NCI-H345 treated with DMSO at 0.1 percent for 48 hours (cell line): ENCODE results near the gene DDX1.

ENCODE experiments used
- DNase-seq: peaks from one replicate; lab custom pipeline; 2025; ENCODE audit not compliant: unreplicated experiment; lab: John Stamatoyannopoulos, UW

The DDX1 gene

DNA sequence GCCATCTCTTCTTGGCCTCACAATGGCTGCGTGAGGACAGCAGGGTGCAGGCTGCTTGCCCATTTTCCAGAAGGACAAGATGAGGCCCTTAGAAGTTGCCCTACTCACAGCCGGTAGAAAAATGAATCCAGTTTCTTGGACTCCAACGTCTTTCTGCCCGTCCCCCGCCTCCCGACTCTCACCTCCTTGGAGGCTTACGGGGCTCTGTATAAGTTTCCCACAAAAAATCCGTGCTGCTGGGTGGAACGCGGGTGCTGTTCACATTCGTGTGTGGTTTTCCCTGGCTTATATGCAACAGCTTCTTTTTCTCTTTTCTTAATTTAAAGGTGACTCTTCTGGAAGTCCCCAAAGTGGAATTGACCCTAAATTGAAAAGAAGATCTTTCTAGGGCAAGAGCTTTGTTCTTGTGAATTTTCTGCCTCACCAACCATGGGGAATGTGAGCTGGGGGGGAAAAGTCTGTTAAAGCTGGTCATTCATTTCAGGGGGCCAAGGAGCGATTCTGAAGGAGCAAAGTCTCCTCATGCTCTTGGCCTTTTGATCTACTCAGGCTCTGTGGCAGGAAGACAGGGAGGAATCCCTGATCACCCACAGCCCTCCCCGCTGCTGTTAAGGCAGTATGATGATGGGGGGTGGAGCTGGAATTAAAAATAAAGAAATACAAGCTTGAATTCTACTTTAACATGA is 51.3 kb downstream of the DDX1 start:
- DNase-seq, result no peak

DNA sequence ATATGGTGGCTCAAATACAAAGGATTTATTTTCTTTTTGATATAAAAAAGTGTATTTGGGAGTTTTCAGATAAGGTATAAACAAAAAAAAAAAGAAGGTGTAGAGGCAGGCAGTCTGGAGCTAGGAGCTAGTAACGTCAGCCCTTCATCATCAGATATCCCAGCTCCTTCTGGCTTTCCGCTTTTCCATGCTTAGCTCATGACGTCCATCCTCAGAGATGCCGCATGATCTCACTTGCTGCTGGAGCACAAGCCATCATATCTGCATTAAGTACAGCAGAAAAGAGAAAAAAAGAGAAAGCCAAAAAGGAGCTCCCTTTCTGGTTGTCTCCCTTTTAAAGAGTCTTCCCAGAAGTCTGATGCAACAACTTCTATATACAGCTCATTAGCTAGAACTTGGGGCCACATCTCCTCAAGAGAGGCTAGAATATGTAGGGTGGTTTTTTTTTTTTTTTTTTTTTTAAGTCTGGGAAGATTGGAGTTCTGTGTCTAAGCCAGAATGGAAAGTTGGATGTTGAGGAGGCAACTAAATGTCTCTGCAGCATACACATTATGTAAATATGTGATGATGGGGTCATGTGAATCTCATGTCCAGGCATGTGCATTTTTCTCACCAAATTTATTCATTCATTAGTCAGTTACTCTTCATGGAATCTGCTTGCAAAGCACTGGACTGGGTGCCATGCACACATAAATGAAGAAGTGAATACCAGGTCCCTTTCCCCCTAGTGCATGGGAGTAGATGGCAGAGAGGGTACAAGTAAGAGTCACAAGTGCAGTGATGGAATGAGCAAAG is 52.3 kb downstream of the DDX1 start:
- DNase-seq, result no peak

DNA sequence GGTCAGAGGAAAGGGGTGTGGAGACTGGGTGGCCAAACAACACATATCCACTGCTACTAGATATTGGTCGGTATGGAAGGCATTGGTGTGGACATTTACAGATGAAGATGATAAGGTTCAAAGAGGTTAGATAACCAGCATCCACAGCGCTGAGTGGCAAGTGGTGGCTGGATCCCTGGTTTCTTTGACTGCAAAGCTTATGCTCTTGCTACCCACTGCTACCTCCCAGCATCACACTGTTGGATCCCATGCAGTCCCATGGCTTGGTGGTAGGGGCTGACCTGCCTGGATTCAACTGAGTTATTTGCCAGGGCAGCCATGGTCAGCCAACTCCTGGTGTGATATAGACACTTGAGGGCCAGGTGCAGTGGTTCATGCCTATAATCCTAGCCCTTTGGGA is 53.6 kb downstream of the DDX1 start:
- DNase-seq, result no peak

DNA sequence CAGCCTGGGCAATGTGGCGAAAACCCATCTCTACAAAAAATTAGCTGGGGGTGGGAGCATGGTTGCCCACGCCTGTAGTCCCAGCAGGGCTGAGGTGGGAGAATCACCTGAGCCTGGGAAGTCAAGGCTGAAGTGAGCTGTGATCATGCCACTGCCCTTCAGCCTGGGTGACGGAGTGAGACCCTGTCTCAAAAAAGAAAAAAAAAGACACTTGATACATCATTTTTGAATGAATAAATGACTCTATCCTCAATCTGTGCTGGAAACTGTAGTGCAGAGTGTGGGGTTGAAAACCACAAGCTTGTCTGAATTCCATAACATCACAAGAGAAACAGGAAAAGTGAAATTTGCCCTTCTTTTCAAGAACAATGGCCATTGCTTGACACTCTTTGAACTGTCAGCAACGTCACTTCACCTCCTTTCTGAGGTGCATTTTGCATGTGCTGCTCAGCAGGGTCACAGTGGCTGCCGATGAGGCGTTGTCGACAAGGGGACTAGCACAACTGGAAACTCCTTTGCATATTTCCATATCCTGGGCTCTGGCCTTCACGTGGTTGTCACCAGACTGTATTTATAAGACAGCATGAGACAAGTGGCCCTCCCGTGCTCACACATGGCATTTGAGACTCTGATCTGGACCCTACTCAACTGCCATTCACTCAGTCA is 54.2 kb downstream of the DDX1 start:
- DNase-seq, result no peak

DNA sequence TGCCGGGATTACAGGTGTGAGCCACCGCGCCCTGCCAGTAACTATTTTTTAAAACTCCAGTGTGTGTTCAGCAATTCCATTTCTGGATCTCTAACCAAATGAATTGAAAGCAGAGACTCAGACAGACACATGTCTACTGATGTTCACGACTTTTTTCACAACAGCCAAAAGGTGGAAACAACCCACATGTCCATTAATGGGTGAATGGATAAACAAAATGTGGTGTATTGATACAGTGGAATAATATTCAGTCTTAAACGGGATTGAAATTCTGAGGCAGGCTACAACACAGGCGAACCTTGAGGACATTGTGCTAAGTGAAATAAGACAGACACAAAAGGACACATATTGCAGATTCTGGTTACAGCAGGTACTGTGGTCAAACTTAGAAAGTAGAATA is 55.0 kb downstream of the DDX1 start:
- DNase-seq, result no peak

DNA sequence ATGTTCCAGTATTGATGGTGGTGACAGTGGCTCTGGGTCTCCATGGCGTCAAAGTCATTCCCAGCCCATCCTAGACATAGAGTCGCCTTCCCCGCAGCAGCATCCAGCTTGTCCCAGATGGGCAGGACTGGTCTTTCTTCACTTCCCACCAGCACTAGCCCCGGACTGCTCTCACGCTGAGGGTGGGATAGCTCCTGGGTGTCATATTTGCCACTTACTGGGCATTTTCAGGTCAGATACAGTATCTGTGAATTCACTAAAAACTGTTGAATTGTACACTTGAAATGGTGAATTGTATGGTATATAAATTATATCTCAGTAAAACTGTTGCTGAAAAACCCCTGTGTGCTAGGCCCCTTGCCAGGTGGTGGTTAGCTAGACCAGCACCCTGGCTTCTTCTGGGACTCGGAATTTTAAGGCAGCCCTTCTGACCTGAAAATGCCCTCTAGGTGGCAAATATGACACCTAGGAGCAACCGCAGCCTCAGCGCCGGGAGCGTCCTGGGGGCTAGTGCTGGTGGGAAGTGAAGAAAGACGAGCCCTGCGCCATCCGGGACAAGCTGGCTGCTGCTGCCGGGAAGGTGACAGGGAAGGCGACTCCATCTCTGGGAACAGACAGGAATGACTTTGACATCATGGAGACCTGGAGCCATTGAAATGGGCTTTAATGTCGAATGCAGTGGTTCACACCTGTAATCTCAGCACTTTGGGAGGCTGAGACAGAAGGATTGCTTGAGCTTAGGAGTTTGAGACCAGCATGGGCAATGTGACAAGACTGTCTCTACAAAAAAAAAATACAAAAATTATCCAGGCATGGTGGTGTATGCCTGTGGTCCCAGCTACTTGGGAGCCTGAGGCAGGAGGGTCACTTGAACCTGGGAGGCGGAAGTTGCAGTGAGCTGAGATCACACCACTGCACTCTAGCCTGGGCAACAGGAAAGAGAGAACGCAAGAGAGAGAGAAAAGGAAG is 56.2 kb downstream of the DDX1 start:
- DNase-seq, result no peak

DNA sequence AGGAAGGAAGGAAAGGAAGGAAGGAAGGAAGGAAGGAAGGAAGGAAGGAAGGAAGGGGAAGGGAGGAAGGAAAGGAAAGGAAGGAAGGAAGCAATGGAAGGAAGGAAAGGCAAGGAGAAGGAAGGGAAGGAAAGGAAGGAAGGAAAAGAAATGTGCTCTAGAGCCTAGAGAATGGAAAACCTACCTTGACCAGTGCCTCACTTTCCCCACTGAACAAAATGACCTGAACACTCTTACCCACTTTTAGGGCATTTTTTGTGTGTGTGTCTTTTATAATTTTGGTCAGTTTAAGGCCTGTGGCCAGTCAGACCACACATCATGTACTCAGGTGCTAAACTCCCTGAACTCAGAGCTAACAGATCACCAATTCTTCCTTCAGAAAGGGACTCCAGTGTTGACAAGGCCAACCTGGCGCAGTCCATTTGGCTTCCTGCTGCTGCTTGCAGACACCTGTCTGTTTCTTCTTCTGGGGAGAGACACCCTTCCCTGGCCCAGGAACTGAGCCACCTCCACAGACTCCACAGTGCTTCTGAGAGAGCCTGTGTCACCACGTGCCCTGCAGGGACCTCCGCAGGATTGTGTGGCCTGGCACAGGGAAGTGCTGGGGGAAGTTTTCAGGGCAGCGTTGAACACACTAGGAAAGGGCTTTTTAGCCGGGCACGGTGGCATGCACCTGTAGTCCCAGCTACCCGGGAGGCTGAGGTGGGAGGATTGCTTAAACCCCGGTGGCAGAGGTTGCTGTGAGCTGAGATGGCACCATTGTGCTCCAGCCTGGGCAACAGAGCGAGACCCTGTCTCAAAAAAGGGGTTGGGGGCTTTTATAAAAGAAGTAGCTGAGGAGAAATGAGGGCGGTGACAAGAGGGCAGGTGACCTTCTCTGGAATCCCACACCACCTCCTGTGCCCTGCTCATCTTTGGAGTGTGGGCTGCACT is 57.2 kb downstream of the DDX1 start:
- DNase-seq, result no peak

DNA sequence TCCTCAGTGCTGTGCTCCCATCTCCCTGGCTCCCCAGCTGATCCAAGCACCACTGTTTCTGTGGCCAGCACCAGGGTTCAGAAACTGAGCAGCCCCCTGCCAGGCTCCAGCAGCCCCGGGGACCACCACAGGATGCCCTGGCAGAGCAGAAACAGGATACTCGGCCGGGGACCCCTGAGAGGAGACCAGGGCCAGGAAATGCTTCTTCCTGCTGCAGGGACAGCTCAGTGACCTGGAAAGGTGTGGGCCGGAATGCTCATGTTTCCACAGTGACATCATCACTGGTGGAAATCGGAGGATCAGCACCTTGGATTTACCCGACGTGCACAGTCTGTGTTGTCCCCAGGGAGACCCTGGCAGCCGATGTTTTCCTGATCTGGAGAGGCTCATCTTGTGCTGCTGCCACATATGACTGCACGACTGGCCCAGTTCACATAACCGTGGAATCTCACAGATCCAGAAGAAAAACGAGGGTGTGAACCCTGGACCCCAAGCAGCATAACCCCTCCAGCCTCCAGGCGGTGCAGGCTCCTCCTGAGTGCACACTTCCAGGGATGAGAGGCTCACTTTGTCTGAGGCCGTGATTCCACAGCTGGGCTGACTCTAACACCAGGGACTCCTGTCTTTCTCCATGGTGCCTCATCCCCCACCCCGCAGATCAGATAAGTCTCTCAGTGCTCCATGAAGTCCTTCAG is 58.0 kb downstream of the DDX1 start:
- DNase-seq, result no peak

DNA sequence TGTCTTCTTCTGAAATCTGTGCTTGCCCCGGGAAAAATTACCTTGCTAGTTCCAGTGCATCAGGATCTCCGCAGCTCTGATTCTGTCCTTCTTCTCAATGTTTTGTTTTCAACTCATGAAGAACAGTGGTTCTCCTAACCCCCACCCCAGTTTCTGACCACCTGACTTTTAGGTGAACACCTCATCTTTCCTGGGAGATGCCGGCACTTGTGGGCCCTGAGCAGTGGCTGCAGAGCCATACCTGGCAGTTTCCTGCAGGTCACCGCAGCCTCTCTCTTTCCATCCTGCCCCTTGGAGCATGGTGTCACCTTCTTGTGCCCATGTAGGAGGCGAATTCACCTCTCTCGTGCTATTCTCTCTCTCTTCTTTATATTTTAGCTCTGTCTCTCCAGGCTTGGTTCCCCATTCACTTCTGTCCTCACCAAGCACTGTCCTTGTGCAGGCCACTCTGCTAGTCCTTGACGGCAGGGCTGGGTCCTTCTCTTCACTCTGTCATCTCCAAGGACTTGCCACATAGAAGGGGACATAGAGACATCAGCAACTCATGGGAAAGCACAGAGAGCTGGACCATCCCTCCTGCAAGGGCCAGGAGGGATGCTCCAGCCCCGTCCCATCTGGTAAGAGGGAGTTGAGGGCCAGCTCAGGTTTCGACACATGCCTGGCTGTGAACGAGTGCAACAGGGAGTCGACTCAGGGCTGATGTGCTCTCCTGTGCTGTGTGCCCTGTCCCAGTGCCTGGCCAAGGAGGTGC is 59.1 kb downstream of the DDX1 start:
- DNase-seq, result no peak

DNA sequence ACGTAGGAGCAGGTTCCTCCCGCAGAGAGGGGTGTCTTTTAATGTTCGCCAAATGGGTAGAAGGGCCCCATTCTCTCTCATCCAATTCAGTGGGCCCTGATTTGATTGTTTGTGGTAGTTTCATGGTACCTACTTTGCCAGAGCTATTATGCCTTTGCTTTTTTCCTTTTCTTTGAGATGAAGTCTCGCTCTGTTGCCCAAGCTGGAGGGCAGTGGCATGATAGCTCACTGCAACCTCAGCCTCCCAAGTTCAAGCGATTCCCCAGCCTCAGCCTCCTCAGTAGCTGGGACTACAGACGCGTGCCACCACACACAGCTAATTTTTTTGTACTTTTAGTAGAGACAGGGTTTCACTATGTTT is 59.7 kb downstream of the DDX1 start:
- DNase-seq, result no peak

DNA sequence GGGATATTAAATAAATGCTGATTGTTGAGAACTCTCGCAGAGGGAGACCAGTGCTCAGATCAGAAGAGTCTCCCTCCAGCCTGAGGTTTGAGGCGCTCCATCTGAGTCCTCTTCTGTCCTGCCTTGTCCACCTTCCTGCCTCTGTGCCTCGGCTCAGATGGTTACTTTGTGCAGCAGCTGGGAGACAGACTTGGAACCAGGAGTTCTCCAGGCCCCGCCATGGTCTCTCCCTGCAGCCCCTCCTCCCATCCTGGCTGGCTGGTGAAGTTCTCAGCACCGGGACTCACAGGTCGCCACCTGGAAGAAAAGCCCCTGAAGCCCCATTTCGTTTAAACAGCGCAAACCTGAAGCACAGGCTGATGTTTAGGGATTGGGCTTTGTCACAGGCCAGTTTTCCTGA is 60.6 kb downstream of the DDX1 start:
- DNase-seq, result no peak

DNA sequence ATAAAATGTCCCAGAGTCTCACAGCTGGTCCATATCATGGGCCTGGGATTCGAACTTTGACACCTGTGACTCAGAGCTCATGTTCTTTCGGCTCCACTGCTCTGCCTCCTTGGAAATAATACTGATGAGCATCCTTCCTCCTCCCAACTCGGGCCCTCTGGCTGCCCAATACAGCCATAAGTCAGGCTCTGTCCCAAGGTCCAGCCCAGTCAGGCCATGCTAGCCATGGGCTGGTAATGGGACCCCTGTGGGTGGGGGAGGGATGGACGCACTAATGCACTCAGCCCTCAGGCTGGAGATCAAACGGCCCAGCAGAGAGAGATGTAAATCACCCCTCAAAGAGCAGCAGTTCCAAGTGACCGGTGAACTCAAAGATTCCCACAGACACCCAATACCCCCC is 61.1 kb downstream of the DDX1 start:
- DNase-seq, result no peak

DNA sequence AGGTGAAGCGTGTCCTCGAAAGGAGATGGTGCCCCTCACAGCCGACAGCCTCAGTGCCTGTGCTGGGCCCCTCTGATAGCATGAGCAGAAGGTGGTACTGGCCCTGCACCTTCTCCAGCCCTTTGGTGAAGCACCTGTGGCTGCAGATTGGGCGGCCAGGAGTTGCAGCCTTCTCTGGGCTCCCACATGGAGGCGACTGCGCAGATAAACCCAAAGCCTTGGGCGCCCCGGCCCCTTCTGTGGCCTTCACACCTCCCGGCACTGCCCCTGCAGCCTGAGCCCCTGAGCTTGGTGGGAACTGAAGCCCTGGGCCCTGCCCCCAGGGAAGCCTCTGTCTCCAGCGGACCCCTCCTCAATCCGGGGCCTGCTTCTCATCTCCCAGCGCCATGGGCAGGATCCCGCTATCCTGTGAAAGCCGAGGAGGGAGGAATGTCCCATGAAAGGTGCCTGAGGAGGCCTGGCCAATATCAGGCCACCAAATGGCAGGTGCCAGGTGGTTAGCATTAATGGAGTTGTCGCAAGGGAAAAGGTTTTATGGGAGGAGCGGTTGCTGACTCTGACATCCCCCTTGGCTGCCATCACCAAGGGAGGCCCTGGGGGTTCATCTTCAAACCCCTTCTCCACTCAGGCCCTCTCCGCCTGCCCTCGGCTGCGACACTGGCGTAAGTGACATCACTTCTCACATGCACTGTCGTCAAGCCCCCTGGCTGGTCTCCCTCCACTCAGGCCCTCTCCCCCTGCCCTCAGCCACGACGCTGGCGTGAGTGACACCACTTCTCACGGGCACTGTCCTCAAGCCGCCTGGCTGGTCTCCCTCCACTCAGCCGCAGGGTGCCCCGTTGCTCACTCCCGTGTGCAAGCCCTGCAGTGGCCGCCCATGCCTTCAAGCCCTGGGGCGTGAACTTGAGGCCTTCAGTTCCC is 62.4 kb downstream of the DDX1 start:
- no peak for DNase-seq

DNA sequence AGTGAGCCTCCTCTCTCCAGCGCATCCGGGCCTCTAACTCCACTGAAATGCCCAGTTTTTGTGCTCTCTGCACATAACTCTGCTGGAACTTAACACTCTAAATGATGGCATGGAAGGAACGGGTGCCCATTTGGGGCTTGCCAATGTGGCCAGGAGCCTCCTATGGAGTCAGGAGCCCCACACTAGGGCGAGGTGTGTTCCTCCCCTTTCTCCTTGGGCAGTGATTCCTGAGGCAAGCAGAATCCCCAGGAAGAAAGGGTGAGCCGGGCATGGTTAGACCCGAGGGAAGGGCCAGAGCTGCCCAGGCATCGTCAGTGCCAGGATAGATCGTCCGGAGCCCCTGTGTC is 63.0 kb downstream of the DDX1 start:
- no peak for DNase-seq

DNA sequence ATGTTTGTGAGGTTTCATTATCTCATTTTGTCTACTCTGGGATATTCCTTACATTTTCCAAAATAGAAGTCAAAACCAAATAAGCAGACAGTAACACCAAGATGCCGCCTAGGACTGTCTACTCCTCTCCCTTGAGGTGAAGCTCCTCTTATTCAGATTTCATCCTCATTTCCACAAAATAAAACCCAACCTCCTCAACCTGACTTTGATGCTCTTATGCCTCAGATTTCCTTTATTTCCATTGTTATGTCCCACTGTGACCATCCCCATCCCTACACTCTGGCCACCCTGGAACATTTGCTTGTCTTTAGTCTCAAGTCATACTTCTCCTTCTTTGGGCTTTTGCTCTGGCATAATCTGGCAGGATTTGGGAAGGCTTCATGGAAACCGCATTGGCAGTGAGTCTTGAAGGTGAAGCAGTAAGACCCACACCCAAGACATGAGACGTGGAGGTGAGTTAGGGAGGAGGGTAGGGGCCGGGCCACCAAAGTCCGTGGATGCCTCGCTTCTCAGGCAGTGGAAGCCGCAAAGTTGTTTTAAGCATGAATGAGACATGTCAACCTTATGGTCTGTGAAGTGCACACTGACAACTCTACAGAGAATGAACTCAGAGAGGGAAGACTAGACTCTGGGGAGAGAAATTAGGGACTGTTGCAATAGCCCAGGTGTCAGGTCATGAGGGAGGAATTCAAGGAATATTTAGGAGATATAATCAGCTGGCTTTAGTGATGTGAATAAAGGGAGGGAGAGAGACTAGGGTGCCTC is 63.6 kb downstream of the DDX1 start:
- no peak for DNase-seq

DNA sequence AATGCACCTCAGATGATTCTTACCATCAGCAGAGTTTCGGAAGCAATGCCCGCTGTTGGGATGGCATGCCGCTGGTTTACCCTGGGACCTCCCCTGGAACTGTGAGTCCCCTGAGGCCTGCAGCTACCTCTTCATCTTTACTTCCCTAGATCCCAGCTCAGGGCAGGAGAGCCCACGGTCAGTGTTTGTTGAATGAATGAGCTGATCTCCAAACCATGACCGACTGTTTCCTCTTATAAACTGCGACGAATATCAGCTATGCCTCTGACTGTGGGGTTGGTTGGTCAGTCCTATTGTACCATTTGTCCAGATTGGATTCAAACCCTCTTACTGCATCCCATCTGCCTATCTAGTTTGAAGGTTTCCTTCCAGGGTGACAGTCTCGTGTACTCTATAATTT is 64.4 kb downstream of the DDX1 start:
- no peak for DNase-seq

DNA sequence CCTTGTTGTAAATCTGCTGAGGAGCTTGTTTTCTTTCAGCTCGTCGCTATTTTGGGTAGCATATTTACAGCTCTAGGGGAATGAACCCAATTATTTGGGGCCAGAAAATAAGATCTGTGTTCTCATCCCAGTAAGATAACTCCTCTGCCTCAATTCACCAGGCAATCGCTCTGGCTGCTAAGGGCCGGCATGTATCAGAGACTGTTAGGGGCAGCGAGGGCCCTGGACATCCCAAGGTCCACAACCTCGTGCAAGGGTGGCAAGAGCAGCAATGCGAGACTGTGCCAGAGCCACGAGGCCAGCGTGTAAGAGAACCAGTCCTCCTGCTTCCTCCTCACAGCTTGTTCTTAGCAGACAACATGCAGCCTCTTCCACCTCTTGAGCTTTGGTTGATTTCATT is 66.1 kb downstream of the DDX1 start:
- no peak for DNase-seq
